ENCODE measurements around the gene SLC4A9. TPM values are rescaled to one million over a fixed set of nuclear protein-coding genes. Genes with fewer than 3 reads are reported as not detected.
"Not testable (repeated sequence)": the region's sequence is repeated elsewhere in the genome, so short reads cannot be mapped to it uniquely, and the experiment has no call there.

The SLC4A9 gene
- total RNA-seq, 5 donors from 2014 or later (not counting 1 experiment from before 2014, with no cell fraction given) = 0.18 TPM; not detected in 4

DNA sequence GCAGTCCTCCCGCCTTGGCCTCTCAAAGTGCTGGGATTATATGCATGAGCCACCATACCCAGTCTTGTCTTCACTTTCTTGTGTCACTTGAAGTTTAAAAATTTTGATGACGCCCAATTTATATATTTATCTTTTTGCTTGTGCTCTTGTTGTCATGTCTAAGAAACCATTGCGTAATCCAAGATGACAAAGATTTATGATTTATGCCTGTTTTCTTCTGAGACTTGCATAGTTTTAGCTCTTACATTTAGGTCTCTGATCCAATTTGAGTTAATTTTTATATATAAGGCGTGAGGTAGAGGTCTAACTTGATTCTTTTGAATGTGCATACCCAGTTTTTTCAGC lies 60.2 kb downstream of the SLC4A9 start:
- Histone ChIP-seq H3K4me3 (ENCODE audit: control insufficient read depth in 1 of 2, extremely low read depth in 1 of 2, low read length in 1 of 2) (no peak overlapping the region), H3K36me3 (ENCODE audit: control insufficient read depth in 2 of 2, extremely low read depth in 1 of 2, insufficient read depth in 1 of 2, low read length in 1 of 2) (no peaks in the 10 kb centered on the region), H3K27me3 (replicated peaks in 1 of 2; ENCODE audit: control insufficient read depth in 2 of 2, extremely low read depth in 1 of 2, insufficient read depth in 2 of 2, low read length in 1 of 2) (no peaks in the 10 kb centered on the region), H3K4me1 (ENCODE audit: control insufficient read depth in 1 of 2, extremely low read depth in 1 of 2, insufficient read depth in 2 of 2, low read length in 2 of 2) (peaks cover 0 to 23% of the 10 kb centered on the region in 2 experiments), H3K9me3 (no peaks in the 10 kb centered on the region), H3K27ac (ENCODE audit: low read length) (no peak overlapping the region)
- peak overlapping the region in 1 of 3 donors; percentile 36 for H3K4me3 Mint-ChIP-seq
- H3K27me3 Mint-ChIP-seq = no peaks in the 10 kb centered on the region
- DNase-seq (no peak), ATAC-seq (replicated peaks in 1 of 4) (no peak)
- H3K4me1 Mint-ChIP-seq = peaks cover 64 to 74% (median 73%) of the 10 kb centered on the region in 3 donors
- peaks cover 21% of the 10 kb centered on the region for H3K36me3 Mint-ChIP-seq
- ChIA-PET POLR2A (interaction anchor here in 1 of 2 donors (0.6 kb wide), 1 partner anchor 28 kb away, joined by 6 read pairs; no protein-coding TSS in a partner anchor), CTCF (interaction anchor here (0.6 kb wide), 2 partner anchors 17 to 151 kb away, joined by 3 to 10 read pairs; no protein-coding TSS in a partner anchor)
- 100% methylated on average over 1 of the region's 4 CpGs for WGBS (ENCODE audit: insufficient coverage)
- H3K9me3 Mint-ChIP-seq = no peaks in the 10 kb centered on the region
- H3K27ac Mint-ChIP-seq = peak overlapping the region in 1 of 2 donors; percentile 23

DNA sequence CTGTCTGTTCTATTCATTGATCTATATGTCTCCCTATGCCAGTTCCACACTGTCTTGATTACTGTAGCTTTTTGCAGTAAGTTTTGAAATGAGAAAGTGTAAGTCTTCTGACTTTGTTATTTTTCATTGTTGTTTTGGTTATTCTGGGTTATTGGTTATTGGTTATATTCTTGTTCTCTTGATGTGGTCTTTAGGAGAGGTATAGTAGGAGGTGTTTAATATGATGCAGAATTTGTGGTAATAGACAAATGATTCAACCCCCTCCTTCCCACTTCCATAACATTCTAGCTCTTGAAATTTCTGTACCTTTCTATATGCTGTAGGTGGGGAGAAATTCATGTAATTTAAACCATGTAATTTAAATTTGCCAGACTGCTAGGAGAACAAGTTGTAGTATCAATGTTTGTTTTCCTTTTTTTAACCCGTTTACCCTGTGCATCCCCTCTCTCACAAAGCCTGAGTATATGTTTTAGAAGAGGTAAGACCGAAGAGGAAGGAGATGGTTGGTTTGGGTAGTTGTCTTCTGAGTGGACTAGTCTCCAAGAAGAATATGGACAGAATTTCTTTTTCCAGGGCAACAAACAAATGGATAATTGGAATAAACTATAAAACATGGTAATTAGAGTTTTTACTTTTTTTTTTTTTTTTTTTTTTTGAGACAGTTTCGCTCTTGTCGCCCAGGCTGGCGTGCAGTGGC lies 60.8 kb downstream of the SLC4A9 start:
- no peak for DNase-seq
- ChIA-PET CTCF (interaction anchor here in 1 of 2 donors (0.7 kb wide), 1 partner anchor 124 kb away, joined by 10 read pairs; no protein-coding TSS in a partner anchor), POLR2A (interaction anchor here in 1 of 2 donors (0.6 kb wide), 1 partner anchor 28 kb away, joined by 6 read pairs; no protein-coding TSS in a partner anchor)
- no peak overlapping the region for H3K4me3 ChIP-seq (ENCODE audit: control insufficient read depth in 1 of 2, extremely low read depth in 1 of 2, low read length in 1 of 2)
- no CpG with 5 or more reads among the region's 5 CpGs for WGBS (ENCODE audit: insufficient coverage)
- no peaks in the 10 kb centered on the region for H3K9me3 Mint-ChIP-seq
- peaks cover 22% of the 10 kb centered on the region for H3K36me3 Mint-ChIP-seq
- no peak overlapping the region for H3K27ac ChIP-seq (ENCODE audit: low read length)
- H3K4me1 ChIP-seq (ENCODE audit: control insufficient read depth in 1 of 2, extremely low read depth in 1 of 2, insufficient read depth in 2 of 2, low read length in 2 of 2) = peaks cover 0 to 23% of the 10 kb centered on the region in 2 experiments
- H3K27me3 Mint-ChIP-seq = no peaks in the 10 kb centered on the region
- H3K4me1 Mint-ChIP-seq = peaks cover 68 to 79% (median 75%) of the 10 kb centered on the region in 3 donors
- H3K9me3 ChIP-seq = no peaks in the 10 kb centered on the region
- no peaks in the 10 kb centered on the region for H3K27me3 ChIP-seq (replicated peaks in 1 of 2; ENCODE audit: control insufficient read depth in 2 of 2, extremely low read depth in 1 of 2, insufficient read depth in 2 of 2, low read length in 1 of 2)
- ATAC-seq (replicated peaks in 1 of 4) = no peak
- no peaks in the 10 kb centered on the region for H3K36me3 ChIP-seq (ENCODE audit: control insufficient read depth in 2 of 2, extremely low read depth in 1 of 2, insufficient read depth in 1 of 2, low read length in 1 of 2)
- peak overlapping the region in 1 of 3 donors; percentile 36 for H3K4me3 Mint-ChIP-seq
- H3K27ac Mint-ChIP-seq = peak overlapping the region in 1 of 2 donors; percentile 41

- DNase-seq; H3K36me3 ChIP-seq (ENCODE audit: control insufficient read depth in 2 of 2, extremely low read depth in 1 of 2, insufficient read depth in 1 of 2, low read length in 1 of 2); H3K27me3 ChIP-seq (replicated peaks in 1 of 2; ENCODE audit: control insufficient read depth in 2 of 2, extremely low read depth in 1 of 2, insufficient read depth in 2 of 2, low read length in 1 of 2); H3K9me3 ChIP-seq; H3K9me3 Mint-ChIP-seq; H3K4me3 ChIP-seq (ENCODE audit: control insufficient read depth in 1 of 2, extremely low read depth in 1 of 2, low read length in 1 of 2); POLR2A ChIA-PET; H3K4me3 Mint-ChIP-seq; H3K27me3 Mint-ChIP-seq; ATAC-seq (replicated peaks in 1 of 4); H3K27ac ChIP-seq (ENCODE audit: low read length); H3K27ac Mint-ChIP-seq: not testable (repeated sequence)
- 100% methylated on average over 1 of the region's 7 CpGs for WGBS (ENCODE audit: insufficient coverage)
- CTCF ChIA-PET = interaction anchor here in 1 of 2 donors (0.7 kb wide), 1 partner anchor 123 kb away, joined by 10 read pairs; no protein-coding TSS in a partner anchor
- peaks cover 0 to 23% of the 10 kb centered on the region in 2 experiments for H3K4me1 ChIP-seq (ENCODE audit: control insufficient read depth in 1 of 2, extremely low read depth in 1 of 2, insufficient read depth in 2 of 2, low read length in 2 of 2)
- peaks cover 70 to 75% (median 74%) of the 10 kb centered on the region in 3 donors for H3K4me1 Mint-ChIP-seq
- H3K36me3 Mint-ChIP-seq = peaks cover 18% of the 10 kb centered on the region
These were observed 61.4 kb downstream of the SLC4A9 start for GRCh38 chr5:140421375-140421774.

DNA sequence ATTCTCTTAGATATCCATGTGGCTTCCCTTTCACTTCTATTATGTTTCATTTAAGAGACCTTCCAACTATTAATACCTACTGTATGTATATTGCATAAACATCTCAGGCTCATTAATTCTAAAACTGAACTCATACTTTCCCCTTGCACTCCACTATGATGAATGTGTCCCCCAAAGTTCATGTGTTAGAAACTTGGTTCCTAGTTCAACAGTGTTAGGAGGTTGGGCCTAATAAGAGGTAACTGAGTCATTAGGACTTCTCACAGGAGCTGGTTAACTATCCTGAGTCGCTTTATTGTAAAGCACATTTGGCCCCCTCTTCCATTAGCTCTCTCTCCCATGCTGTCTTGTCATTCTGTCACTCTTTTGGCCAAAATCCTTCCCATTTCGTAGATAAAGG lies 63.6 kb downstream of the SLC4A9 start:
- peaks cover 0 to 14% of the 10 kb centered on the region in 2 experiments for H3K4me1 ChIP-seq (ENCODE audit: control insufficient read depth in 1 of 2, extremely low read depth in 1 of 2, insufficient read depth in 2 of 2, low read length in 2 of 2)
- no peak overlapping the region for H3K27ac ChIP-seq (ENCODE audit: low read length)
- peak overlapping the region in 1 of 2 donors; percentile 30 for H3K27ac Mint-ChIP-seq
- H3K4me1 Mint-ChIP-seq = peaks cover 63 to 69% (median 67%) of the 10 kb centered on the region in 3 donors
- H3K36me3 ChIP-seq (ENCODE audit: control insufficient read depth in 2 of 2, extremely low read depth in 1 of 2, insufficient read depth in 1 of 2, low read length in 1 of 2) = no peaks in the 10 kb centered on the region
- H3K9me3 ChIP-seq = no peaks in the 10 kb centered on the region
- ATAC-seq (replicated peaks in 1 of 4) = no peak
- DNase-seq = no peak
- no peak overlapping the region for H3K4me3 Mint-ChIP-seq
- no peaks in the 10 kb centered on the region for H3K9me3 Mint-ChIP-seq
- H3K27me3 Mint-ChIP-seq = no peaks in the 10 kb centered on the region
- no peaks in the 10 kb centered on the region for H3K27me3 ChIP-seq (replicated peaks in 1 of 2; ENCODE audit: control insufficient read depth in 2 of 2, extremely low read depth in 1 of 2, insufficient read depth in 2 of 2, low read length in 1 of 2)
- POLR2A ChIA-PET = no interaction called here
- no peak overlapping the region for H3K4me3 ChIP-seq (ENCODE audit: control insufficient read depth in 1 of 2, extremely low read depth in 1 of 2, low read length in 1 of 2)
- peaks cover 18% of the 10 kb centered on the region for H3K36me3 Mint-ChIP-seq
- WGBS (ENCODE audit: insufficient coverage) = no CpG with 5 or more reads among the region's 2 CpGs
- CTCF ChIA-PET = no interaction called here

DNA sequence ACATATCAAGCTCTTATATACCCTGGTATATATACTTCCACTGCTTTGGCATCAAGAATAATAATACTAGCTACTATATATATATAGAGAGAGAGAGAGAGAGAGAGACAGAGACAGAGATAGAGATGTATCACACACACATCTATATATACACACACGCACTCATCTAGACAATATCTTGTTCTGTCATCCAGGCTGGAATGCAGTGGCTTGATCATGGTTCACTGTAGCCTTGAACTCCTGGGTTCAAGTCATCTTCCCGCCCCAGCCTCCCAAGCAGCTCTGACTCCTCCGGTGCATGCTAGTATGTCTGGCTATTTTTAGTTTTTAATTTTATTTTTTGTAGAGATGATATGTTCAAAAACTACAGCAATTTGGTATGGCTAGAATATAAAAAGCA lies 64.1 kb downstream of the SLC4A9 start:
- H3K4me3 ChIP-seq (ENCODE audit: control insufficient read depth in 1 of 2, extremely low read depth in 1 of 2, low read length in 1 of 2) = no peak overlapping the region
- peaks cover 0 to 11% of the 10 kb centered on the region in 2 experiments for H3K4me1 ChIP-seq (ENCODE audit: control insufficient read depth in 1 of 2, extremely low read depth in 1 of 2, insufficient read depth in 2 of 2, low read length in 2 of 2)
- no peaks in the 10 kb centered on the region for H3K36me3 ChIP-seq (ENCODE audit: control insufficient read depth in 2 of 2, extremely low read depth in 1 of 2, insufficient read depth in 1 of 2, low read length in 1 of 2)
- H3K27ac ChIP-seq (ENCODE audit: low read length) = no peak overlapping the region
- Mint-ChIP-seq H3K9me3 (no peaks in the 10 kb centered on the region), H3K27me3 (no peaks in the 10 kb centered on the region), H3K27ac (peak overlapping the region in 1 of 2 donors; percentile 30), H3K4me3 (no peak overlapping the region), H3K4me1 (peaks cover 58 to 64% (median 62%) of the 10 kb centered on the region in 3 donors), H3K36me3 (peaks cover 15% of the 10 kb centered on the region)
- DNase-seq (no peak), ATAC-seq (replicated peaks in 1 of 4) (no peak)
- POLR2A ChIA-PET = interaction anchor here in 1 of 2 donors (0.5 kb wide), 1 partner anchor 67 kb away, joined by 3 read pairs; no protein-coding TSS in a partner anchor
- H3K9me3 ChIP-seq = no peaks in the 10 kb centered on the region
- 100% methylated on average over 1 of the region's 3 CpGs for WGBS (ENCODE audit: insufficient coverage)
- CTCF ChIA-PET = no interaction called here
- H3K27me3 ChIP-seq (replicated peaks in 1 of 2; ENCODE audit: control insufficient read depth in 2 of 2, extremely low read depth in 1 of 2, insufficient read depth in 2 of 2, low read length in 1 of 2) = no peaks in the 10 kb centered on the region
